ENCODE measurements around the gene CDC73.
"Not testable (repeated sequence)": the region's sequence is repeated elsewhere in the genome, so short reads cannot be mapped to it uniquely, and the experiment has no call there.

CDC73 gene

GRCh38 chr1:193284219-193284618, 162.4 kb downstream of the CDC73 start:
- H3K4me3 ChIP-seq (replicated peaks; ENCODE audit: low read depth, low read length), result no peak overlapping the region
- no peak for DNase-seq (ENCODE audit: low read depth)
- TF ChIP-seq CTCF (IDR thresholded peaks at IDR 0.05; ENCODE audit: low read length, missing control alignments), result no peak

GRCh38 chr1:193285641-193286040, 163.8 kb downstream of the CDC73 start:
- no peak overlapping the region for H3K4me3 ChIP-seq (replicated peaks; ENCODE audit: low read depth, low read length)
- TF ChIP-seq CTCF (IDR thresholded peaks at IDR 0.05; ENCODE audit: low read length, missing control alignments), result no peak
- no peak for DNase-seq (ENCODE audit: low read depth)

GRCh38 chr1:193288548-193289080, 166.8 kb downstream of the CDC73 start:
- H3K4me3 ChIP-seq (replicated peaks; ENCODE audit: low read depth, low read length); DNase-seq (ENCODE audit: low read depth): not testable (repeated sequence)

- no peak overlapping the region for H3K4me3 ChIP-seq (replicated peaks; ENCODE audit: low read depth, low read length)
- no peak for TF ChIP-seq CTCF (IDR thresholded peaks at IDR 0.05; ENCODE audit: low read length, missing control alignments)
- DNase-seq (ENCODE audit: low read depth), result no peak
Measured at GRCh38 chr1:193293726-193294125, 171.9 kb downstream of the CDC73 start.

- no peak overlapping the region for H3K4me3 ChIP-seq (replicated peaks; ENCODE audit: low read depth, low read length)
- no peak for DNase-seq (ENCODE audit: low read depth)
- TF ChIP-seq CTCF (IDR thresholded peaks at IDR 0.05; ENCODE audit: low read length, missing control alignments), result no peak
Measured at GRCh38 chr1:193299038-193299437, 177.2 kb downstream of the CDC73 start.

GRCh38 chr1:193301746-193302145, 179.9 kb downstream of the CDC73 start:
- no peak for TF ChIP-seq CTCF (IDR thresholded peaks at IDR 0.05; ENCODE audit: low read length, missing control alignments)
- no peak overlapping the region for H3K4me3 ChIP-seq (replicated peaks; ENCODE audit: low read depth, low read length)
- DNase-seq (ENCODE audit: low read depth), result no peak

- no peak for DNase-seq (ENCODE audit: low read depth)
- no peak overlapping the region for H3K4me3 ChIP-seq (replicated peaks; ENCODE audit: low read depth, low read length)
- TF ChIP-seq CTCF (IDR thresholded peaks at IDR 0.05; ENCODE audit: low read length, missing control alignments), result no peak
Measured at GRCh38 chr1:193303849-193304248, 182.0 kb downstream of the CDC73 start.
